K562 (cell line): ENCODE data around the gene EFS.

Source experiments
- BMI1 ChIP-seq: fragments of 150-350 bp; IDR thresholded peaks from 2 replicates; pipeline ENCODE4 v1.6.1; 2014; ENCODE audit warnings: low read length
- BRCA1 ChIP-seq, 2 experiments: fragments of 450-650 bp in 1 of 2; sonication (generic) in 1 of 2; formaldehyde crosslinking in 1 of 2; IDR thresholded peaks; 2 replicates each; pipeline versions ENCODE4 v1.5.0 to v1.6.1; 2017 to 2020; ENCODE audit warnings: mild to moderate bottlenecking in 1 of 2, missing genetic modification reagents in 1 of 2
- NFE2L1 ChIP-seq: fragments of 450-650 bp; IDR thresholded peaks from 2 replicates; pipeline ENCODE4 v1.6.1; 2016; ENCODE audit warnings: missing genetic modification characterization, low read depth, mild to moderate bottlenecking, missing compliant biosample characterization, moderate library complexity, borderline replicate concordance
- NFIC ChIP-seq: fragments of 450-650 bp; IDR thresholded peaks from 2 replicates; pipeline ENCODE4 v1.6.1; 2017; ENCODE audit warnings: mild to moderate bottlenecking, inconsistent platforms
- PRMT5 ChIP-seq: sonication (generic); formaldehyde crosslinking; IDR thresholded peaks from 2 replicates; pipeline ENCODE4 v1.5.0; 2020; ENCODE audit warnings: missing genetic modification reagents
- TARDBP ChIP-seq: fragments of 450-650 bp; IDR thresholded peaks from 2 replicates; pipeline ENCODE4 v1.6.1; 2016
- TF ChIP-seq, protein P1 (sequence below): conservative IDR thresholded peaks from 2 replicates; pipeline ENCODE4 v1.6.1; 2011; ENCODE audit warnings: low read depth, mild to moderate bottlenecking, low read length; ENCODE audit not compliant: control insufficient read depth
- TF ChIP-seq, protein P2 (sequence below), 3 experiments: IDR thresholded peaks in 2 of 3; conservative IDR thresholded peaks in 1 of 3; 2 replicates each; pipeline ENCODE4 v1.5.1; 2011 to 2012; ENCODE audit warnings: low read length in 3 of 3, mild to moderate bottlenecking in 3 of 3, control low read depth in 2 of 3, improper control_type of control experiment in 1 of 3, inconsistent platforms in 1 of 3, low read depth in 1 of 3, mixed read lengths in 1 of 3, moderate library complexity in 1 of 3; ENCODE audit not compliant: insufficient read depth in 2 of 3

GRCh38 chr14:23307687-23308644 is 57.0 kb downstream of the EFS start:
- TF ChIP-seq, protein P1, sequence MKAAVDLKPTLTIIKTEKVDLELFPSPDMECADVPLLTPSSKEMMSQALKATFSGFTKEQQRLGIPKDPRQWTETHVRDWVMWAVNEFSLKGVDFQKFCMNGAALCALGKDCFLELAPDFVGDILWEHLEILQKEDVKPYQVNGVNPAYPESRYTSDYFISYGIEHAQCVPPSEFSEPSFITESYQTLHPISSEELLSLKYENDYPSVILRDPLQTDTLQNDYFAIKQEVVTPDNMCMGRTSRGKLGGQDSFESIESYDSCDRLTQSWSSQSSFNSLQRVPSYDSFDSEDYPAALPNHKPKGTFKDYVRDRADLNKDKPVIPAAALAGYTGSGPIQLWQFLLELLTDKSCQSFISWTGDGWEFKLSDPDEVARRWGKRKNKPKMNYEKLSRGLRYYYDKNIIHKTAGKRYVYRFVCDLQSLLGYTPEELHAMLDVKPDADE = no peak
- no peak for TF ChIP-seq BRCA1 (IDR thresholded peaks at IDR 0.05)
- TF ChIP-seq BRCA1 (CRISPR knock-in tag; IDR thresholded peaks at IDR 0.05) = no peak
- TF ChIP-seq TARDBP = no peak
- TF ChIP-seq, protein P2, sequence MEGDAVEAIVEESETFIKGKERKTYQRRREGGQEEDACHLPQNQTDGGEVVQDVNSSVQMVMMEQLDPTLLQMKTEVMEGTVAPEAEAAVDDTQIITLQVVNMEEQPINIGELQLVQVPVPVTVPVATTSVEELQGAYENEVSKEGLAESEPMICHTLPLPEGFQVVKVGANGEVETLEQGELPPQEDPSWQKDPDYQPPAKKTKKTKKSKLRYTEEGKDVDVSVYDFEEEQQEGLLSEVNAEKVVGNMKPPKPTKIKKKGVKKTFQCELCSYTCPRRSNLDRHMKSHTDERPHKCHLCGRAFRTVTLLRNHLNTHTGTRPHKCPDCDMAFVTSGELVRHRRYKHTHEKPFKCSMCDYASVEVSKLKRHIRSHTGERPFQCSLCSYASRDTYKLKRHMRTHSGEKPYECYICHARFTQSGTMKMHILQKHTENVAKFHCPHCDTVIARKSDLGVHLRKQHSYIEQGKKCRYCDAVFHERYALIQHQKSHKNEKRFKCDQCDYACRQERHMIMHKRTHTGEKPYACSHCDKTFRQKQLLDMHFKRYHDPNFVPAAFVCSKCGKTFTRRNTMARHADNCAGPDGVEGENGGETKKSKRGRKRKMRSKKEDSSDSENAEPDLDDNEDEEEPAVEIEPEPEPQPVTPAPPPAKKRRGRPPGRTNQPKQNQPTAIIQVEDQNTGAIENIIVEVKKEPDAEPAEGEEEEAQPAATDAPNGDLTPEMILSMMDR (IDR thresholded peaks at IDR 0.05 in 2 of 3, conservative IDR thresholded peaks at IDR 0.05 in 1 of 3; ENCODE audit: insufficient read depth in 2 of 3, low read depth in 1 of 3, low read length in 3 of 3) = no peak
- no peak for TF ChIP-seq NFE2L1 (tag)
- no peak for TF ChIP-seq NFIC
- no peak for TF ChIP-seq BMI1
- TF ChIP-seq PRMT5 = no peak
